Measurements from ENCODE around the gene ATP2B1. TPM values are rescaled to one million over a fixed set of nuclear protein-coding genes. Genes with fewer than 3 reads are reported as not detected.

Gene ATP2B1
- total and polyA plus RNA-seq, 4 donors: 8.5 to 120 (median 24.5) TPM

DNA sequence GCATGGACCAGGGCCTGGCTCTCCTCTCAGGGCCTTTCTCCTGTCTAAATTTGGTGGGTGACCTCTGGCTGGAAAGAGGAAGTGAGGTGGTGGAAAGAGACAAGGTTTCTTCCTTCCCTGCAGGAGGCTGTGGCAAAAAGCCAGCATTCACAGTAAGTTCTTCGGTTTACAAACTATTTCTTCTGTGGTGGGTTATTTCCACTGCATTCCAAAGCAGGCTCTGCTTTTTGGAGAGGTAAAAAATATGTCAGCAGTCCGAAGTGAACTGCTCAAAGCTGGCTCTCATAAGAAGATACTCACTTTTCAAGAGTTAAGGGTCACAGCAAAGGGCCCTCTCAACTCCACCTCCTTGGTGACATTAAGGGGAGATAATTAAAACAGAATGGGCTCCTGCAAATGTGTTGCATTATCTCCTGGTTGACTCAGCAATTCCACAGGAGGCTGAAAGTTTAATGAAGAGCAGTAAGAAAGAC, 133.9 kb downstream of the ATP2B1 start:
- ATAC-seq (ENCODE audit: insufficient read depth, low FRiP score): no peak

DNA sequence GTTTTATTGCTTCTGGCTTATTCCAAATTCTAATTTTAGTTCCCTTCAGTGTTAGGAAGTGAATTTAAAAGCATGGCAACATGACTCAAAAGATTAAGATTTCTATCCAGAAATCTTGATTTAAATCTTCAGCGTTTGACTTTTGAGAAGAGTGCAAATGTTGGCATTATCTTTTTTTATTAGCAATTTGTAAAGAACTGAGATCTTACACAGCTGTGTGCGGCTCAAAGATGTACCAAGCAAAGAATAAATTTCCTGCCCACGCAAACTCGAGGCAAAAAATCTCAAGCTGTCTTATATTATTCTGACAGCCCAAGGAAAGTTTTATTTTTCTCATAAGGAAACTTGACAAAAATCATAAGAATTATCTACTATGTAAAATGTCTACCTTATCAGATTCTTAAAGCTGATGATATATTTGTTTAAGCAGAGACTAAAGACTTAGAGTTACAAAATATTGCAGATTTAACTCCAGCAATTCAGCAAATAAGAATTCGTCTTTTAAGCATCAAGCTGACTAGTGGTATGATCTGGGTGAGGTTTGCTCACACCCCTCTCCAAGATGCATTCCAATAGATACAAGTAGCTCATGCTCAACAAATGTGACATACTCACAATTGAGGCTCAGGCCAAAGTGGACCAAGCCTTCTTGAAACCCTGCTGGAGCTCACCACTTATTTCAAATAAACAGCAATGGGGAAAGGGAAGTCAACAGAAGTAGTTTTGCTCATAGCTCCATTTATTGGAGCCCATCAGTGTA, 135.4 kb downstream of the ATP2B1 start:
- H3K9ac ChIP-seq (ENCODE audit: insufficient read depth in 1 of 2, low read length in 2 of 2): no peak overlapping the region
- H3K4me1 ChIP-seq (ENCODE audit: control insufficient read depth in 5 of 5, insufficient read depth in 5 of 5, low read length in 5 of 5): peaks cover 0 to 22% (median 8%) of the 10 kb centered on the region in 5 donors
- no peaks in the 10 kb centered on the region for H3K27me3 ChIP-seq (ENCODE audit: control insufficient read depth in 3 of 3, insufficient read depth in 3 of 3, low read length in 2 of 3)
- TF ChIP-seq, protein P1, sequence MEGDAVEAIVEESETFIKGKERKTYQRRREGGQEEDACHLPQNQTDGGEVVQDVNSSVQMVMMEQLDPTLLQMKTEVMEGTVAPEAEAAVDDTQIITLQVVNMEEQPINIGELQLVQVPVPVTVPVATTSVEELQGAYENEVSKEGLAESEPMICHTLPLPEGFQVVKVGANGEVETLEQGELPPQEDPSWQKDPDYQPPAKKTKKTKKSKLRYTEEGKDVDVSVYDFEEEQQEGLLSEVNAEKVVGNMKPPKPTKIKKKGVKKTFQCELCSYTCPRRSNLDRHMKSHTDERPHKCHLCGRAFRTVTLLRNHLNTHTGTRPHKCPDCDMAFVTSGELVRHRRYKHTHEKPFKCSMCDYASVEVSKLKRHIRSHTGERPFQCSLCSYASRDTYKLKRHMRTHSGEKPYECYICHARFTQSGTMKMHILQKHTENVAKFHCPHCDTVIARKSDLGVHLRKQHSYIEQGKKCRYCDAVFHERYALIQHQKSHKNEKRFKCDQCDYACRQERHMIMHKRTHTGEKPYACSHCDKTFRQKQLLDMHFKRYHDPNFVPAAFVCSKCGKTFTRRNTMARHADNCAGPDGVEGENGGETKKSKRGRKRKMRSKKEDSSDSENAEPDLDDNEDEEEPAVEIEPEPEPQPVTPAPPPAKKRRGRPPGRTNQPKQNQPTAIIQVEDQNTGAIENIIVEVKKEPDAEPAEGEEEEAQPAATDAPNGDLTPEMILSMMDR (IDR thresholded peaks at IDR 0.05; ENCODE audit: control extremely low read depth, extremely low read depth): no peak
- no peak for DNase-seq
- H3K4me3 ChIP-seq: no peak overlapping the region
- ATAC-seq (ENCODE audit: insufficient read depth, low FRiP score): no peak
- H3K27ac ChIP-seq (ENCODE audit: low read depth in 1 of 2, low read length in 1 of 2): no peak overlapping the region
- 81 to 90% methylated on average over 5 of the region's 5 CpGs for WGBS, 2 donors
- no peaks in the 10 kb centered on the region for H3K36me3 ChIP-seq (ENCODE audit: control insufficient read depth in 4 of 4, insufficient read depth in 4 of 4, low read length in 4 of 4)
- no peaks in the 10 kb centered on the region for H3K9me3 ChIP-seq (ENCODE audit: control insufficient read depth in 4 of 4, insufficient read depth in 3 of 4, low read length in 3 of 4)

More for the DNA sequence above, 133.9 kb downstream of the ATP2B1 start:
- TF ChIP-seq, protein P1 (IDR thresholded peaks at IDR 0.05; ENCODE audit: control extremely low read depth, extremely low read depth): no peak
- Histone ChIP-seq H3K9me3 (ENCODE audit: control insufficient read depth in 4 of 4, insufficient read depth in 3 of 4, low read length in 3 of 4) (no peaks in the 10 kb centered on the region), H3K27me3 (ENCODE audit: control insufficient read depth in 3 of 3, insufficient read depth in 3 of 3, low read length in 2 of 3) (no peaks in the 10 kb centered on the region), H3K4me3 (no peak overlapping the region), H3K27ac (ENCODE audit: low read depth in 1 of 2, low read length in 1 of 2) (no peak overlapping the region), H3K9ac (ENCODE audit: insufficient read depth in 1 of 2, low read length in 2 of 2) (no peak overlapping the region), H3K4me1 (ENCODE audit: control insufficient read depth in 5 of 5, insufficient read depth in 5 of 5, low read length in 5 of 5) (peaks cover 0 to 18% (median 4%) of the 10 kb centered on the region in 5 donors), H3K36me3 (ENCODE audit: control insufficient read depth in 4 of 4, insufficient read depth in 4 of 4, low read length in 4 of 4) (no peaks in the 10 kb centered on the region)
- WGBS, 2 donors: 9 to 16% methylated on average over 2 of the region's 2 CpGs
- DNase-seq: peak; percentile 35 to 58 (median 54)

DNA sequence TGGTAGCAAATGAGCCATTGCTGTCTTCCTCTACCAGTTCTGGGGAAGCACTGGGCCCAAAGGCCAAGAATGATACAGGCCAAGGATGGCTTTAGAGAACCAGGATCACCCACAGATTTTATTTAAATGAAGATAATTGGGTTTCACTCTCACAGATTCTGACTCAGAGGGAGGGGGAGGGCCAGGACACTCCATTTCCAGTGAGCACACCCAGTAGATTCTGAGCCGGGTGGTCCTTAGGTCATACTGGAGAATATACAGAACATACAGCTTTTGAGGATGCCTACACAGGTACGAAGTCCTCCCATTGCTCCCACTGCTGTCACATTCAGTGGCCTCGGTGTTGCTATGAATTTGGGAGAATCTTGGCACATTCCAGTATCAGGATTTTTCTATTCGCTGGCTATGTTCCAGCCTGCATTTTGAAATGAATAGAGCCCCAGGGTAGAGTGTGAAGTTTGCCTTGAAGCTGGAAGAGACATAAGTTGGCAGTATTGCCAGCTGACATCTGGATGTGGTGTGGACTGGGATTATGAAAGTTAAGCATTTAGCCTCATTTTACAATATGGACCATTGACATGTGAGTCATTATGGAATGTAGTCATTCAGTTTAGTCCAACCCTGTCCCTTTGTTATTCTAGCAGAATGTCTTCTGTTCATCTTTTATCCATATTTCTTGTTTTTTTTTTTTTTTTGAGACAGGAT, 137.0 kb downstream of the ATP2B1 start:
- WGBS, 2 donors: 94 to 96% methylated on average over 4 of the region's 4 CpGs
- H3K27ac ChIP-seq (ENCODE audit: low read depth in 1 of 2, low read length in 1 of 2): no peak overlapping the region
- no peak overlapping the region for H3K4me3 ChIP-seq
- DNase-seq (peak in 2 of 3 donors; percentile 34 to 35), ATAC-seq (ENCODE audit: insufficient read depth, low FRiP score) (no peak)
- H3K9me3 ChIP-seq (ENCODE audit: control insufficient read depth in 4 of 4, insufficient read depth in 3 of 4, low read length in 3 of 4): no peaks in the 10 kb centered on the region
- peaks cover 0 to 22% (median 8%) of the 10 kb centered on the region in 5 donors for H3K4me1 ChIP-seq (ENCODE audit: control insufficient read depth in 5 of 5, insufficient read depth in 5 of 5, low read length in 5 of 5)
- H3K27me3 ChIP-seq (ENCODE audit: control insufficient read depth in 3 of 3, insufficient read depth in 3 of 3, low read length in 2 of 3): no peaks in the 10 kb centered on the region
- TF ChIP-seq, protein P1 (IDR thresholded peaks at IDR 0.05; ENCODE audit: control extremely low read depth, extremely low read depth): no peak
- H3K9ac ChIP-seq (ENCODE audit: insufficient read depth in 1 of 2, low read length in 2 of 2): no peak overlapping the region
- no peaks in the 10 kb centered on the region for H3K36me3 ChIP-seq (ENCODE audit: control insufficient read depth in 4 of 4, insufficient read depth in 4 of 4, low read length in 4 of 4)

All from lung (tissue), 12 donors.